ENCODE results near the gene PCYT1A.
"Not testable (repeated sequence)": the region's sequence is repeated elsewhere in the genome, so short reads cannot be mapped to it uniquely, and the experiment has no call there.

Gene PCYT1A

GRCh38 chr3:196287090-196287439, 461 bp downstream of the PCYT1A start:
- peak; percentile 39 for DNase-seq (ENCODE audit: low spot score)

GRCh38 chr3:196284396-196284795, 3.1 kb downstream of the PCYT1A start:
- DNase-seq (ENCODE audit: low spot score), result no peak

GRCh38 chr3:196281962-196282361, 5.6 kb downstream of the PCYT1A start:
- DNase-seq (ENCODE audit: low spot score), result no peak

- DNase-seq (ENCODE audit: low spot score), result no peak
Observed at GRCh38 chr3:196280689-196281440, 6.7 kb downstream of the PCYT1A start.

DNA sequence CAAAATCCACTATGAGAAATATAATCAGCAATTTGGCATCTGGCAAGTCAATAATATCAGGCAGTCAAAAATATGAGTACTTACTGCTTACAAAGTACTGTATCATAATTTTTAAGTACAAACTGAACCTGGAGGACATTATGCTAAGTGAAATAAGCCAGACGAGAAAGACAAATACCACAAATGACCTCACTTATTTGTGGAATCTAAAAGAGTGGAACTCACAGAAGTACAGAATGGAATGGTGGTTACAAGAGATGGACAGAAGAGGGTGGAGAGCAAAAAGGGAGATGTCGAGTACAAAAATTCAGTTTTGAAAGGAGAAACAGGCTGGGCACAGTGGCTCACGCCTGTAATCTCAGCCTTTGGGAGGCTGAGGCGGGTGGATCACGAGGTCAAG, 12.4 kb downstream of the PCYT1A start:
- no peak for DNase-seq (ENCODE audit: low spot score)

DNA sequence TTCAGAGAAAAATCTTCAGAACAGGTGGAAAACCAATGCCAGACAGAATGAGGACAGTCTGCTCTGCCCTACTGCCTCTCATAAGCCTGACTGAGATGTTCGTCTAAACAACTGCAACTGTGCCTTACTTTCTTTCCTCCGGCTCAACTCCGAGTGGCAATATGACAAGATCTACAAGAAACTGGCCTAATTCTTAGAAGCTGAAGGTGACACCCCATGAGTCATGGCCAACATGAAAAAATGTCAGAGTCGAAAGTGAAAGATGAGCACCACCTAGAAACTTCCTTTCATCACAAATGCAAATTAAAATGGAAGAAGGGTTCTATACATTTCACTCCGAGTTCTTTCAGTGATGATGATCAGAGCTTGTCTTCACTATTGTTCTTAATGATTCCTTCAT, 12.9 kb downstream of the PCYT1A start:
- DNase-seq (ENCODE audit: low spot score), result peak; percentile 10

GRCh38 chr3:196273655-196274054, 13.9 kb downstream of the PCYT1A start:
- no peak for DNase-seq (ENCODE audit: low spot score)

DNA sequence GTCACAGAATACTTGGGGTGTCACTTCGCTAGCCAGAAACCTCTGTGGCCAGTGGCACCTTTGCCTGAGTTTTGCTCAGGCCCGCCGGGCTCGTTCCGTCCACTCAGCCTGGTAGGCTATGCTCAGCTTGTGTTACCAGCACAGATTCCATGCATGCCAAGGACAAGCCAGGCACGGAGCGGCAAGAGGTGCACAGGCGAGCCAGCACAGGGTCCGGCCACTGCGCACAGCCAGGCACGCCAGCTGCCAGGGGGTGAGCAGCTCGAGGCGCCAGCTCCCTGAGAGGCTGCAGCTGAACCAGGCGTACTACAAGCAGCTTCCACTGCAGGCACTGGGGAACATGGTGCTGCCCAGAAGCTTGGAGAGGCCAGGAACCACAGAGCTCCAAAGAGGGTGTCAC, 14.7 kb downstream of the PCYT1A start:
- DNase-seq (ENCODE audit: low spot score), result no peak

GRCh38 chr3:196270499-196270898, 17.0 kb downstream of the PCYT1A start:
- no peak for DNase-seq (ENCODE audit: low spot score)

DNA sequence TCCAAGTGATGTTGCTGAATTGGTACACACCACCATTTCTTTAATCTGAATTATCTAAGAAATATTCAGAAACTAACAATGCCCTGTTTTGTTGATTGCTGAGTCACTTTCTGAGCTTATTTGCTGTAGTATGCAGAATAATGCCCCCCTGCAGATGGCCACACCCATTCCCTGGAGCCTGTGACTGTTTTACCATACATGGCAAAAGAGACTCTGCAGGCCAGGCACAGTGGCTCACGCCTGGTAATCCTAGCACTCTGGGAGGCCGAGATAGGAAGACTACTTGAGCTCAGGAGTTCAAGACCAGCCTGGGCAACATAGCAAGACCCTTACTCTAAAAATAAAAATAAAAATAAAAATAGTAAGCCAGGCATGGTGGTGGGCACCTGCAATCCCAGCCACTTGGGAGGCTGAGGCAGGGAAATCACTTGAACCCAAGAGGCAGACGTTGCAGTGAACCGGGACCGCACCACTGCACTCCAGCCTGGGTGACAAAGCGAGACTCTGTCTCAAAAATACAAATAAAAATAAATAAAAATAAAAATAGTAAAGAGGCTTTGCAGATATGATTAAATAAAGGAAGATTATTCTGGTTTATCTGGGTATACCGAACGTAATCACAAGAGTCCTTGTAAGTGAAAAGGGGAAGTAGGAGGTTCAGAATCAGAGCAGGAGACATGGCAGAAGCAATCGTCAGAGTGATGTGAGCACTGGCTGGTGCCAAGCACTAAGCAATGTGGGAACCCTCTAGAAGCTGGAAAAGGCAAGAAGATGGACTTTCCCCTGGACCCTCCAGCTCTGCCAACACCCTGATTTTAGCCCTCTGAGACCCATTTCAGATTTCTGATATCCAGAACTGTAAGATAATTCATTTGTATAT, 19.0 kb downstream of the PCYT1A start:
- DNase-seq (ENCODE audit: low spot score), result peak; percentile 55

DNA sequence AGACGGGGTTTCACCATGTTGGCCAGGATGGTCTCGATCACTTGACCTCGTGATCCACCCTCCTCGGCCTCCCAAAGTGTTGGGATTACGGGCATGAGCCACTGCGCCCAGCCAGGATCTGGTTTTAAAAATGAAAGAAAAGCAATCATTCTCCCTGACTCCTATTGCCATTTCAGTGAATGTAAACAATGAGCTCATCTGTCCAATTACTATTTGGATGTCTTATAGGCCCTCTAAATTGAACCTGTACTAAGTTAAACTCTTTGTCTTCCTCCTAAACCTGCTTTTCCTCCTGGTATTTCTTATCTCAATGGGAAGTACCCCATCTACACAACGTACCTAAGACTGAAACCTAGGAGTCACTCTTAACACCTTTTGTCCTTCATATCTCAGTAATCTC, 23.7 kb downstream of the PCYT1A start:
- DNase-seq (ENCODE audit: low spot score), result no peak

GRCh38 chr3:196260784-196261183, 26.7 kb downstream of the PCYT1A start:
- no peak for DNase-seq (ENCODE audit: low spot score)

- DNase-seq (ENCODE audit: low spot score), result no peak
Observed at GRCh38 chr3:196255776-196256175, 31.8 kb downstream of the PCYT1A start.

GRCh38 chr3:196254376-196255283, 32.9 kb downstream of the PCYT1A start:
- no peak for DNase-seq (ENCODE audit: low spot score)

DNA sequence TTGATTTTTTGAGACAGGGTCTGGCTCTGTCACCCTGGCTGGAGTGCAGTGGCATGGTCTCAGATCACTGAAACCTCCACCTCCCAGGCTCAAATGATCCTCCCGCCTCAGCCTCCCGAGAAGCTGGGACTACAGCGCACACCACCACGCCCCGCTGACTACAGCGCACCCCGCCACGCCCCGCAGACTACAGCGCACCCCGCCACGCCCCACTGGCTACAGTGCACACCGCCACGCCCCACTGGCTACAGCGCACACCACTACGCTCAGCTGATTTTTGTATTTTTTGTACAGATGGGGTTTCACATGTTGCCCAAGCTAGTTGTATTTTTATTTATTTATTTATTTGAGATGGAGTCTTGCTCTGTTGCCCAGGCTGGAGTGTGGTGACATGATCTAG, 35.6 kb downstream of the PCYT1A start:
- no peak for DNase-seq (ENCODE audit: low spot score)

DNA sequence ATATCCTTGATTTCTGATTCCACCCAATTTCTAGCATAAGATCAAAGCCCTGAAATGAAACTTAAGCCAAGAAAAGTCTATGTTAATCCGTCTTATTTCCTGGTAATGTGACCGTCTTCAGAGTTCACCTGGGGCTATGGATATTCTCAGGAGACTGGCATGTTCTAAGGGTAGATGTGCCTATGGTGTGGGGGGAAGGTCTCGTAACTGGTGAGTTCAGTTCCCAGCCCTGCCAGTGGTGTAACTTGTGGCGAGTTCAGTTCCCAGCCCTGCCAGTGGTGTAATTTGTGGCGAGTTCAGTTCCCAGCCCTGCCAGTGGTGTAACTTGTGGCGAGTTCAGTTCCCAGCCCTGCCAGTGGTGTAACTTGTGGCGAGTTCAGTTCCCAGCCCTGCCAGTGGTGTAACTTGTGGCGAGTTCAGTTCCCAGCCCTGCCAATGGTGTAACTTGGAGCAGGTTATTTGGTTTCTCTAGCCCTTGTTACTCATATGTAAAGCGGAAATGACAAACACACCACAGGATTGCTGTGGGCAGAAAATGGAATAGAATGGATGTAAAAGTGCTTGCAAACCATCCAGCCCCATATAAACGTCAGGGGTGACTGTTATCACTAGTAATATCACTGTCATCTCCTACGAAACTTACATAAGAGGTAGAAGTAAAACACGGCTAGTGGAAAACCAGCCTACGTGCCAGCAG, 40.8 kb downstream of the PCYT1A start:
- DNase-seq (ENCODE audit: low spot score), result peak; percentile 56

- not testable (repeated sequence) for DNase-seq (ENCODE audit: low spot score)
Observed at GRCh38 chr3:196244166-196244565, 43.4 kb downstream of the PCYT1A start.

DNA sequence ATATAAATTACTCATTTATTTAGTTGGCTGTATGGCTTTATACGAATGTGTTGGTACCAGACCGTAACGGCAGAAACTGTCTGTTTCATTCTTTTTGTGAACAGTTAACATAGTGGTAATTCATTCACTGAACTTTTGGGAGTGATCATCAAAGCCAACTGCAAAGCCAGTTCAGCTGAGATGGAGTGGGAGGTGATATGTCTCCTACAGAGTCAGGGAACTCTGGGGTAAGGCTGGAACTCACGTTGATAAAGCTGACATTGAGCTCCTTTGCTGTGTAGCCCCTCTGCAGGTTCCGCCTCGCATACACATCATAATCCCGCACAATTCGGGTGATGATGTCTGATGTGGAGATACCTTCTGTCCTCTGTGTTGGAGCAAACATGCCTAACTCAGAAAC, 45.8 kb downstream of the PCYT1A start:
- no peak for DNase-seq (ENCODE audit: low spot score)

GRCh38 chr3:196240424-196240823, 47.1 kb downstream of the PCYT1A start:
- no peak for DNase-seq (ENCODE audit: low spot score)

DNA sequence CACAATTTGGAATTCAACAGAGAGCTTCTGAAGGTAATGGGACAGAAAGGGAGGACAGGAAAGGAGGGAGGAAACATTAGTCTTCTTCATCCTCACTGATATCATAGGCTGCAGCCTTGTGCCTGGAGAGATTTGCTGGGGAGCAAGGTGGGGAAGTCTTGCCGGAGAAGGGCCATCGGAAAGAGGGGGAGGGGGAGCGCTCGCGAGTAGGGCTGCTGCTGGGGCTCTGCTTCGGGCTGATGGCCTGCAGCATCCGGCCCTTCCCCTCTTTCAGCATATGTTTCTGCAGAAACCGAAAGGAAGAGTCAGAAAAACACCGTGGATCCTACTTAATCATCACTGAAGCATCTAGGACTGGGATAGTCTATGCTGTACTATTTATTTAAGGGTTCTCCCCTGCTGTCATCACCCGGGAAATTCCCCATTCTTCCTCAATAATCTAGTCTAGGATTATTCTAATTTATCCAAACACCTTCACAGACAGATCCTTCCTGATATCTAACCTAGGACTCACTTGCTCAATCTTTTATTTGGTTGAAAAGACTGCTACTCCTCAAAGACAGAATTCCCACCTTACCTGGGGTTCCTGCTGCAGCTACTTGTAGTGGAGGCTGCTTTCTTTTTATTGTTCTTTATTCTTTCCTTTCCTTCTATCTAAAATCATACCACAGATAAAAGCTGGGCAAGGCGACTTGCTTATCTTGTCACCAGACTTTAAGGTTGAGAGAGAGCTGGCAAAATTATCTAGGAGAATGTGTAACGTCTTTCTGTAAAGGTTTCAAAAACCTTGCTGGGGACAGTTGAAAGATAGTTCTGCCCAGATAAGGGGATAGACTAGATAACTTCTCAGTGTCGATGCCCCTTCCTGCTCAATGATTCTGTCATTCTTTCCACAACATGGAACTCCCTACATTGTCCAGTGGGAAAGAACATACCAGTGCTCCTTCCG, 48.6 kb downstream of the PCYT1A start:
- no peak for DNase-seq (ENCODE audit: low spot score)

- DNase-seq (ENCODE audit: low spot score), result no peak
Observed at GRCh38 chr3:196237203-196237602, 50.3 kb downstream of the PCYT1A start.
